Ascending aorta (tissue), 2 donors: ENCODE results near the gene ALX4. TPM values are rescaled to one million over a fixed set of nuclear protein-coding genes. Genes with fewer than 3 reads are reported as not detected.
A peak's percentile ranks its signal among the peaks of the same experiment; 100 is the strongest.

ENCODE experiments used
- DNase-seq, 2 donors: peaks; one replicate each; pipeline ENCODE4 v3.0.0-alpha.2; 2019; ENCODE audit warnings: low spot score in 2 of 2
- H3K27ac ChIP-seq, 2 donors: fragments of 200-600 bp; sonication (generic); one replicate each; pipeline ENCODE4 v1.5.1; 2016 to 2017; ENCODE audit warnings: mild to moderate bottlenecking in 1 of 2
- H3K27me3 ChIP-seq: fragments of 200-600 bp; sonication (generic); one replicate; pipeline ENCODE4 v1.5.1; 2017
- H3K36me3 ChIP-seq, 2 donors: fragments of 200-600 bp; sonication (generic); one replicate each; pipeline ENCODE4 v1.5.1; 2016
- H3K4me1 ChIP-seq, 2 donors: fragments of 200-600 bp; sonication (generic); one replicate each; pipeline ENCODE4 v1.5.1; 2016 to 2017; ENCODE audit warnings: mild to moderate bottlenecking in 1 of 2
- H3K4me3 ChIP-seq, 2 donors: fragments of 200-600 bp; sonication (generic); one replicate each; pipeline ENCODE4 v1.5.1; 2016 to 2017; ENCODE audit warnings: mild to moderate bottlenecking in 1 of 2
- H3K9me3 ChIP-seq, 2 donors: fragments of 200-600 bp; sonication (generic); one replicate each; pipeline ENCODE4 v1.5.1; 2016
- intact Hi-C: fragments of 100-400 bp; cut with DNase I; formaldehyde crosslinking; loops from one replicate; pipeline ENCODE4 v1.15.1; 2023
- total RNA-seq: library from RNA; depleted of rRNA; stranded (reverse); fragments of >200 nt; gene quantifications from one replicate; pipeline ENCODE4 v1.1.0, GENCODE V29; 2016
- TF ChIP-seq, protein P1 (sequence below), 3 experiments: fragments of 200-600 bp in 2 of 3; fragments of 450-650 bp in 1 of 3; sonication (generic) in 2 of 3; IDR thresholded peaks; one replicate each; pipeline ENCODE4 v1.5.1; 2016 to 2019; ENCODE audit warnings: antibody characterized with exemption in 3 of 3, mild to moderate bottlenecking in 1 of 3, moderate library complexity in 1 of 3

The ALX4 gene
- total RNA-seq, 1 donor from 2014 or later, result not detected

DNA sequence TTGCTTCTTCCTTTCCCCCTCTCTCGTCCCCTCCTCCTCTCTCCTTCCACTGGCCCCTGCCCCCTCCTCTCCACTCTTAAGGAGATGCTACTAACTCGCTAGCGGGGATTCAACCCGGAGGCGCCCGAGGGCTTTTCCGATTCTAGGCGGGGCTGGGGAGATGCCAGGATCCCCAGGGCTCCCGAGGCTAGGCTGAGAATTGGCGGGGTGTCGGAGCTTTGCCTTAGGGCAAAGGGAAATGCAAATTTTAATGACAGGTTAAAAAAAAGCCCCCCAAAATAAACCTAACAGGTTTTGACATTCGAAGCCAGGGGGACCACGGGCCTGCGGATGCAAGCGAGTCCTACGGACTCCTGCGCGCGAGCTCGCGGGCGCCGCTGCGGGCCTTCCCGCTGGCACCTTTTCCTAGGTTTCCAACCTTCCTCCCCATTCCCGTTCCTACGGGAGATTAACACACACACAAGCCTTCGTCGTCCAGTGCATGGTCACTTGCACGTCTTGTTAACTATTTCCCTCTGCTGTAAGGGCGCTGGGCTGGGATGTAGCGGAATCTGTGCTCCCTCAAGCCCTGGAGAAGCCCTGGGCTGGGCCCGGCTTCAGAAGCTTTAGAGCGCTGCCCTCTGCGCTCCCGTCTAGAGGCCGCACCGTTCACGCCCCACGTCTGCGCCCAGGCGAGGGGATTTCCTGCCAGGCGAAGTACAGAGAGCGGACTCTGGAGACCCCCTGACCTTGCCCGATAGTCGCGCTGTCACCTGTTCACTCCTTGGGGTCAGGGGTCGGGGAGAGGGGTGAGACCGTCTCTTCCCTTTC, 729 bp upstream of the ALX4 start:
- no peak overlapping the region for H3K27ac ChIP-seq
- H3K4me1 ChIP-seq, result peaks cover 7 to 21% of the 10 kb centered on the region in 2 donors
- intact Hi-C loops, result no loop called here
- peak overlapping the region in 1 of 2 donors; percentile 58 for H3K4me3 ChIP-seq
- H3K36me3 ChIP-seq, result no peaks in the 10 kb centered on the region
- H3K9me3 ChIP-seq, result no peaks in the 10 kb centered on the region
- peaks cover 39% of the 10 kb centered on the region for H3K27me3 ChIP-seq
- DNase-seq, result no peak
- TF ChIP-seq, protein P1, sequence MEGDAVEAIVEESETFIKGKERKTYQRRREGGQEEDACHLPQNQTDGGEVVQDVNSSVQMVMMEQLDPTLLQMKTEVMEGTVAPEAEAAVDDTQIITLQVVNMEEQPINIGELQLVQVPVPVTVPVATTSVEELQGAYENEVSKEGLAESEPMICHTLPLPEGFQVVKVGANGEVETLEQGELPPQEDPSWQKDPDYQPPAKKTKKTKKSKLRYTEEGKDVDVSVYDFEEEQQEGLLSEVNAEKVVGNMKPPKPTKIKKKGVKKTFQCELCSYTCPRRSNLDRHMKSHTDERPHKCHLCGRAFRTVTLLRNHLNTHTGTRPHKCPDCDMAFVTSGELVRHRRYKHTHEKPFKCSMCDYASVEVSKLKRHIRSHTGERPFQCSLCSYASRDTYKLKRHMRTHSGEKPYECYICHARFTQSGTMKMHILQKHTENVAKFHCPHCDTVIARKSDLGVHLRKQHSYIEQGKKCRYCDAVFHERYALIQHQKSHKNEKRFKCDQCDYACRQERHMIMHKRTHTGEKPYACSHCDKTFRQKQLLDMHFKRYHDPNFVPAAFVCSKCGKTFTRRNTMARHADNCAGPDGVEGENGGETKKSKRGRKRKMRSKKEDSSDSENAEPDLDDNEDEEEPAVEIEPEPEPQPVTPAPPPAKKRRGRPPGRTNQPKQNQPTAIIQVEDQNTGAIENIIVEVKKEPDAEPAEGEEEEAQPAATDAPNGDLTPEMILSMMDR (IDR thresholded peaks at IDR 0.05), result no peak

DNA sequence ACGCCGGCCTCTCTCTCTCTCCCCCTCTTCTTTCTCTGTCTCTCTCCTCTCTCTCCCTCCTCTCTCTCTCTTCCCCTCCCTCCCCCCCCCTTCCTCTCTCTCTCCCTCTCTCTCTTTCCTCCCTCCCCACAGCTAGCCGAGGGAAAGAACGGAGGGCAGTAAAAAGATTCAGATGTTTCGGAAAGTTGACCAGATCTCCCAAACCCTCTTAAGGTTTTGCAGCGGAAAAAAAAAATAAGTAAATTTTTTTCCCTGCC, 195 bp upstream of the ALX4 start:
- DNase-seq, result no peak
- peaks cover 40% of the 10 kb centered on the region for H3K27me3 ChIP-seq
- intact Hi-C loops, result no loop called here

DNA sequence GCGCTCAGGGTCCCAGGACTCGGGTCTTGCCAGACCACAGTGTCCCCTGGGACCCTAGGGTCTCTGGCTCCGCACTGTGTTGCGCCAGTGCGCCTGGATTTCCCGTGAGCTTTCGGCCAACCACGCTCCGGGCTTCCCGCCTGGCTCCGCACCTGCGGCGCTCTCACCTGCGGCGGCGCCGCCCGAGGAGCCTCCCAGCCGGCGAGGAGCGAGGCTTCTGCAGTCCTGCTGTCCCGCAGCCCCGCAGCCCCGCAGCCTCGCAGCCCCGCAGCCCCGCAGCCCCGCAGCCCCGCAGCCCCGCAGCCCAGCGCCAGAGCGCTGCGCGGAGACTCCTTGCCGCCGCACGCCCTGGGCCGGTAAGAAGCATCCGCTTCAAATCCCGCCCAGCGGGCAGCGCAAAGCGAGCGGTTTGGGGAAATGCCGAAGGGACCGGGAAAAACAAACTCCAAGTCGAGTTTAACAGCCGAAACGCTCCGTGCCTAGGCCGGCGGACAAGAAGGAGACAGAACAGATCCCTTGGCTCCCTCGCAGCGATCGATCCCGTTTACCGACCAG, 939 bp downstream of the ALX4 start:
- H3K36me3 ChIP-seq, result no peaks in the 10 kb centered on the region
- H3K9me3 ChIP-seq, result no peaks in the 10 kb centered on the region
- TF ChIP-seq, protein P1 (IDR thresholded peaks at IDR 0.05), result no peak
- no peak overlapping the region for H3K27ac ChIP-seq
- DNase-seq, result no peak
- intact Hi-C loops, result no loop called here
- peak overlapping the region; percentile 56 to 58 for H3K4me3 ChIP-seq
- H3K4me1 ChIP-seq, result peaks cover 7 to 31% of the 10 kb centered on the region in 2 donors
- peaks cover 45% of the 10 kb centered on the region for H3K27me3 ChIP-seq

More for the DNA sequence above, 195 bp upstream of the ALX4 start:
- H3K9me3 ChIP-seq, result no peaks in the 10 kb centered on the region
- peaks cover 7 to 25% of the 10 kb centered on the region in 2 donors for H3K4me1 ChIP-seq
- no peak overlapping the region for H3K27ac ChIP-seq
- TF ChIP-seq, protein P1 (IDR thresholded peaks at IDR 0.05), result no peak
- H3K4me3 ChIP-seq, result peak overlapping the region; percentile 56 to 58
- no peaks in the 10 kb centered on the region for H3K36me3 ChIP-seq

DNA sequence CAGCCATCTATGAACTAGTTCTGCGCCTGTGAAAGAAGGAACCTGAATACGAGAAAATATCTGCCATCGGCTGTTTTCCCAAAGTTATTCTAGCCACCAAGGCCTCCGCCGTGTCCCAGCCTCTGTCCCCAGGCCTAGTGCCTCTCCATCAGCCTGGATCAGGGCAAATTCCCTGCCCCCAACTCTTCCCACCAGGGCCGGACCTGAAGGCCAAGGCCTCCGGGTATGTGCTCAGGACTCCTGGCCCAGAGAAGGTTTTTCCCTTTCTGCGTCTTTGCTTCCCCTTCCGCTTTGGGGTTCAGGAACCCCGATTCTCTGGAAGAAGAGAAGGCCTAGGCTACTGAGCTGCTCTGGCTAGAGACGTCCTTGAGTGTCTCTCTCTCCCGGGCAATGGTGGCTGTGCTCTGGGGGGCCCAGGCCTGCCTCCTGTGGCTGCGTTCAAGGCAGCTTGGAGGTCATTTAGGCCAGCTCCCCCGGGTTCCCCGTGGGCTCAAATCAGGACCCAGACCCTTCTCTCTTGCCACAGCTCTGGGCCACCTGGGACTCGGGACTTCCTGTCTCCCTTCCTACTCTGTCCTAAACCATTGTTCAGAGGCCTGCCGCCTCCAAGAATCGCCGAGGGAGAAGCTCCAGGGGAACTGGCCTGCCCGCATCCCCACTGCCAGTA, 1.6 kb downstream of the ALX4 start:
- intact Hi-C loops, result no loop called here

DNA sequence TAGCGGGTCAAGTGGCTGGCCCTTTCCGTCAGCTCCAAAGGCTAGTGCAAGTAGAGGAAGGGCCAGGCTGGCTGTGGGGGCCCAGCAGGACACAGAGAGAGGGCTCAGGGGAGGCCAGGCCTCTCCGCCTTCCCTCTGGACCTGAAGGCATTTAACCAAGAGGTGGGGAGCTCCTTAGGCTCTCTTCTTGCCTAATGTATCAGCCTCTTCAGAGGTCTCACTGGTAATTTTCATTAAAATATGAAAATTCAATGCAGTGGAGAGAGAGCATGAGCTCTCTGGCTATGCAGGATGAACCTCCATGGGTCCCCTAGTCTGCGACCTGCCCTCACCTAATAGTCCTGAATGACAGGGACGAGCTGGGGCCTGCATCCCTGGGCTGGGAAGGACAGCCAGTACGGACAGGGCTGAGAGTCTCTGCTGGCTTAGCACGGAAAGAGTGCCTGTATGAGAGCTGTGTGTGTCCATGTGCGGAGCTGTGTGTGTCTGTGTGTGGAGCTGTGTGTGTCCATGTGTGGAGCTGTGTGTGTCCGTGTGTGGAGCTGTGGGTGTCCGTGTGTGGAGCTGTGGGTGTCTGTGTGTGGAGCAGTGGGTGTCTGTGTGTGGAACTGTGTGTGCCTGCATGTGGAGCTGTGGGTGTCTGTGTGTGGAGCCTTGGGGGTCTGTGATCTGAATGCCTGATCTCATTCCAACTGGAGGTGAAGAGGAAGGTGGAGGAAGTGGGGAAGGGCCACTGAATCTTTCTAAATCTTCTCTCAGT, 2.4 kb downstream of the ALX4 start:
- intact Hi-C loops, result no loop called here
- Histone ChIP-seq H3K27ac (no peak overlapping the region), H3K27me3 (peaks cover 42% of the 10 kb centered on the region), H3K4me3 (no peak overlapping the region), H3K9me3 (no peaks in the 10 kb centered on the region), H3K36me3 (no peaks in the 10 kb centered on the region), H3K4me1 (peaks cover 7 to 31% of the 10 kb centered on the region in 2 donors)
- no peak for DNase-seq
- TF ChIP-seq, protein P1 (IDR thresholded peaks at IDR 0.05), result no peak

More for the DNA sequence above, 1.6 kb downstream of the ALX4 start:
- Histone ChIP-seq H3K27me3 (peaks cover 45% of the 10 kb centered on the region), H3K27ac (no peak overlapping the region), H3K36me3 (no peaks in the 10 kb centered on the region), H3K4me3 (no peak overlapping the region), H3K4me1 (peaks cover 7 to 31% of the 10 kb centered on the region in 2 donors), H3K9me3 (no peaks in the 10 kb centered on the region)
- no peak for DNase-seq
- TF ChIP-seq, protein P1 (IDR thresholded peaks at IDR 0.05), result no peak
